ENCODE results near the gene KHDRBS2. TPM values are rescaled to one million over a fixed set of nuclear protein-coding genes. Genes with fewer than 3 reads are reported as not detected.

KHDRBS2 gene
- total and polyA plus RNA-seq, 2 donors (not counting 1 experiment from before 2014, with no cell fraction given), result 8.9 to 9.4 TPM

DNA sequence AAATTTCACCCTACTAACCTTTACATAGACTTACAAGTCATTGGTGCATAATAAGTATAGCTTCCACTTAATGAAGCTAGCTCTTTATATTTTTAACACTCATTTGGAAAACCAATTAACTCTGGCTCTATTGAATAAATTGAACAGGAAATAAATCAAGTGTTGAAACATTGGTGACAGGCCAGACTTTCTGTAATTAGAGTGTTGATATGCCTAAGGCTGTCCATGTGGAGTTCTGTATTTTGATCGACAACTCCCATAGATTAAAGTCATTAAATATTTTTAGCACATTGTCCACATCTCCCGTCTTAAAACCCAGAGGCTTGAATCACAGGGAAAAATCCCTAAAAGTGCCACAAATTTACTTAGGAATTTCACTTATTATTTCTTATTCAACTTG, 468.3 kb downstream of the KHDRBS2 start:
- Histone ChIP-seq H4K20me1 (ENCODE audit: control insufficient read depth, insufficient read depth, low read length, poor library complexity, severe bottlenecking) (no peaks in the 10 kb centered on the region), H3K27me3 (replicated peaks in 1 of 4; ENCODE audit: control extremely low read depth in 1 of 4, control insufficient read depth in 3 of 4, insufficient read depth in 4 of 4, low read length in 3 of 4) (no peaks in the 10 kb centered on the region), H3K36me3 (replicated peaks in 1 of 2; ENCODE audit: control extremely low read depth in 1 of 2, control insufficient read depth in 1 of 2, extremely low read depth in 1 of 2, insufficient read depth in 2 of 2, low read length in 1 of 2) (no peaks in the 10 kb centered on the region), H3K4me3 (ENCODE audit: control extremely low read depth in 1 of 5, extremely low read depth in 1 of 5, insufficient read depth in 1 of 5, low read depth in 2 of 5, low read length in 4 of 5) (no peak overlapping the region), H2AFZ (ENCODE audit: insufficient read depth, low read depth, low read length, poor library complexity, severe bottlenecking) (no peak overlapping the region), H3K79me2 (ENCODE audit: control insufficient read depth, insufficient read depth, low read length) (no peaks in the 10 kb centered on the region), H3K4me1 (ENCODE audit: control insufficient read depth in 2 of 2, insufficient read depth in 2 of 2, low read length in 2 of 2) (peaks cover 2 to 7% of the 10 kb centered on the region in 2 donors), H3K27ac (ENCODE audit: low read length in 2 of 2) (no peak overlapping the region), H3K4me2 (replicated peaks; ENCODE audit: low read depth, low read length, poor library complexity, severe bottlenecking) (no peak overlapping the region), H3K9ac (ENCODE audit: low read length) (no peak overlapping the region), H3K9me3 (ENCODE audit: control extremely low read depth in 1 of 3, control insufficient read depth in 2 of 3, insufficient read depth in 1 of 3, low read length in 2 of 3) (no peaks in the 10 kb centered on the region)
- ATAC-seq (ENCODE audit: low read depth), result no peak
- ChIA-PET POLR2A (no interaction called here), CTCF (no interaction called here)
- H3K4me3 Mint-ChIP-seq, result no peak overlapping the region
- H3K9me3 Mint-ChIP-seq (ENCODE audit: insufficient read depth), result no peaks in the 10 kb centered on the region
- H3K27ac Mint-ChIP-seq, result no peak overlapping the region
- intact Hi-C loops (cut with micrococcal nuclease), result no loop called here
- peaks cover 9% of the 10 kb centered on the region for H3K4me1 Mint-ChIP-seq
- WGBS (ENCODE audit: insufficient coverage), result no CpG with 5 or more reads among the region's 2 CpGs
- no peak for DNase-seq
- TF ChIP-seq EZH2 (IDR thresholded peaks at IDR 0.05; ENCODE audit: borderline replicate concordance, insufficient read depth, low read depth, low read length, poor library complexity, severe bottlenecking), result no peak
- TF ChIP-seq, protein P1, sequence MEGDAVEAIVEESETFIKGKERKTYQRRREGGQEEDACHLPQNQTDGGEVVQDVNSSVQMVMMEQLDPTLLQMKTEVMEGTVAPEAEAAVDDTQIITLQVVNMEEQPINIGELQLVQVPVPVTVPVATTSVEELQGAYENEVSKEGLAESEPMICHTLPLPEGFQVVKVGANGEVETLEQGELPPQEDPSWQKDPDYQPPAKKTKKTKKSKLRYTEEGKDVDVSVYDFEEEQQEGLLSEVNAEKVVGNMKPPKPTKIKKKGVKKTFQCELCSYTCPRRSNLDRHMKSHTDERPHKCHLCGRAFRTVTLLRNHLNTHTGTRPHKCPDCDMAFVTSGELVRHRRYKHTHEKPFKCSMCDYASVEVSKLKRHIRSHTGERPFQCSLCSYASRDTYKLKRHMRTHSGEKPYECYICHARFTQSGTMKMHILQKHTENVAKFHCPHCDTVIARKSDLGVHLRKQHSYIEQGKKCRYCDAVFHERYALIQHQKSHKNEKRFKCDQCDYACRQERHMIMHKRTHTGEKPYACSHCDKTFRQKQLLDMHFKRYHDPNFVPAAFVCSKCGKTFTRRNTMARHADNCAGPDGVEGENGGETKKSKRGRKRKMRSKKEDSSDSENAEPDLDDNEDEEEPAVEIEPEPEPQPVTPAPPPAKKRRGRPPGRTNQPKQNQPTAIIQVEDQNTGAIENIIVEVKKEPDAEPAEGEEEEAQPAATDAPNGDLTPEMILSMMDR (IDR thresholded peaks at IDR 0.05), result no peak
- no peaks in the 10 kb centered on the region for H3K27me3 Mint-ChIP-seq

DNA sequence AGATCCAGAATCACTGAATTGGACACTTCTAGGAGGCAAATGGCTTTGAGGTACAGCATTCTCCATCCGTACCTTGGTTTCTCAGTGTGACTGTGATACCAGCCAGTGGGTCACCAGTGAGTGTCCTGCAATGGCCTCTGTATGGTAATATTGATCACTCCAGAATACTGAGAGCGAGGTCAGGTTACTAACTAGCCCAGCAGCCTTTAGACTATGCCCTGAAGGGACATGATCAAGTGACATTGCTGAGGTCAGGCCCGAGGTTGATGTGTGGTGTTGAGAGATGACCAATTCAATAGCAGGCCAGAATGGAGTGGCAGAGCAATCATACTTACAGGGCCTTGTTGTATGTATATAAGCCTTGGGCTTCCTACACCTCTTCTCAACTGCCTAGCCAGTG, 476.0 kb downstream of the KHDRBS2 start:
- Histone ChIP-seq H3K9me3 (ENCODE audit: control extremely low read depth in 1 of 3, control insufficient read depth in 2 of 3, insufficient read depth in 1 of 3, low read length in 2 of 3) (peaks cover 0 to 1% (median 0%) of the 10 kb centered on the region in 3 donors), H3K36me3 (replicated peaks in 1 of 2; ENCODE audit: control extremely low read depth in 1 of 2, control insufficient read depth in 1 of 2, extremely low read depth in 1 of 2, insufficient read depth in 2 of 2, low read length in 1 of 2) (no peaks in the 10 kb centered on the region), H3K4me1 (ENCODE audit: control insufficient read depth in 2 of 2, insufficient read depth in 2 of 2, low read length in 2 of 2) (no peaks in the 10 kb centered on the region), H4K20me1 (ENCODE audit: control insufficient read depth, insufficient read depth, low read length, poor library complexity, severe bottlenecking) (no peaks in the 10 kb centered on the region), H3K27me3 (replicated peaks in 1 of 4; ENCODE audit: control extremely low read depth in 1 of 4, control insufficient read depth in 3 of 4, insufficient read depth in 4 of 4, low read length in 3 of 4) (no peaks in the 10 kb centered on the region), H3K4me2 (replicated peaks; ENCODE audit: low read depth, low read length, poor library complexity, severe bottlenecking) (no peak overlapping the region), H2AFZ (ENCODE audit: insufficient read depth, low read depth, low read length, poor library complexity, severe bottlenecking) (no peak overlapping the region), H3K79me2 (ENCODE audit: control insufficient read depth, insufficient read depth, low read length) (no peaks in the 10 kb centered on the region), H3K4me3 (ENCODE audit: control extremely low read depth in 1 of 5, extremely low read depth in 1 of 5, insufficient read depth in 1 of 5, low read depth in 2 of 5, low read length in 4 of 5) (no peak overlapping the region), H3K27ac (ENCODE audit: low read length in 2 of 2) (no peak overlapping the region), H3K9ac (ENCODE audit: low read length) (no peak overlapping the region)
- intact Hi-C loops (cut with micrococcal nuclease), result no loop called here
- peaks cover 6% of the 10 kb centered on the region for H3K9me3 Mint-ChIP-seq (ENCODE audit: insufficient read depth)
- DNase-seq (no peak), ATAC-seq (ENCODE audit: low read depth) (no peak)
- no peak overlapping the region for H3K4me3 Mint-ChIP-seq
- no peak overlapping the region for H3K27ac Mint-ChIP-seq
- ChIA-PET CTCF (interaction anchor here (0.8 to 4.3 kb wide), 14 partner anchors 9 to 968 kb away, joined by 3 to 57 read pairs (median 4); no protein-coding TSS in a partner anchor), POLR2A (no interaction called here)
- TF ChIP-seq, protein P1 (IDR thresholded peaks at IDR 0.05), result no peak
- TF ChIP-seq EZH2 (IDR thresholded peaks at IDR 0.05; ENCODE audit: borderline replicate concordance, insufficient read depth, low read depth, low read length, poor library complexity, severe bottlenecking), result no peak
- no peaks in the 10 kb centered on the region for H3K27me3 Mint-ChIP-seq
- WGBS (ENCODE audit: insufficient coverage), result 71% methylated on average over 2 of the region's 3 CpGs
- H3K4me1 Mint-ChIP-seq, result no peaks in the 10 kb centered on the region
